HG03064 (cell line): ENCODE results near the gene HSD11B1.
"Not testable (repeated sequence)": the region's sequence is repeated elsewhere in the genome, so short reads cannot be mapped to it uniquely, and the experiment has no call there.

ENCODE experiments used
- ATAC-seq: cut with Tn5 transposase; IDR thresholded peaks from one replicate; pipeline ENCODE4 v1.9.1; 2021; ENCODE audit warnings: low read depth; ENCODE audit not compliant: unreplicated experiment

Gene HSD11B1

GRCh38 chr1:209689477-209689876, 15.2 kb upstream of the HSD11B1 start:
- ATAC-seq, result no peak

GRCh38 chr1:209691237-209691636, 13.4 kb upstream of the HSD11B1 start:
- no peak for ATAC-seq

GRCh38 chr1:209692296-209692695, 12.3 kb upstream of the HSD11B1 start:
- ATAC-seq, result no peak

- no peak for ATAC-seq
These were observed 11.7 kb upstream of the HSD11B1 start for GRCh38 chr1:209692745-209693504.

- ATAC-seq, result no peak
These were observed 8.0 kb upstream of the HSD11B1 start for GRCh38 chr1:209696673-209697072.

- no peak for ATAC-seq
These were observed 7.5 kb upstream of the HSD11B1 start for GRCh38 chr1:209697126-209697525.

- ATAC-seq, result not testable (repeated sequence)
These were observed 4.0 kb upstream of the HSD11B1 start for GRCh38 chr1:209700686-209701085.

GRCh38 chr1:209702832-209703231, 1.8 kb upstream of the HSD11B1 start:
- ATAC-seq, result no peak

- no peak for ATAC-seq
These were observed 677 bp upstream of the HSD11B1 start for GRCh38 chr1:209703834-209704504.

- ATAC-seq, result no peak
These were observed 470 bp downstream of the HSD11B1 start for GRCh38 chr1:209705033-209705598.

- ATAC-seq, result no peak
These were observed 2.0 kb downstream of the HSD11B1 start for GRCh38 chr1:209706622-209707021.

- no peak for ATAC-seq
These were observed 2.7 kb downstream of the HSD11B1 start for GRCh38 chr1:209707308-209707707.

- no peak for ATAC-seq
These were observed 3.7 kb downstream of the HSD11B1 start for GRCh38 chr1:209708297-209708696.

- ATAC-seq, result no peak
These were observed 5.4 kb downstream of the HSD11B1 start for GRCh38 chr1:209710093-209710492.

- ATAC-seq, result no peak
These were observed 6.2 kb downstream of the HSD11B1 start for GRCh38 chr1:209710847-209711246.

GRCh38 chr1:209714338-209714737, 9.7 kb downstream of the HSD11B1 start:
- ATAC-seq, result no peak

- no peak for ATAC-seq
These were observed 10.7 kb downstream of the HSD11B1 start for GRCh38 chr1:209715314-209715713.

GRCh38 chr1:209717818-209718217, 13.2 kb downstream of the HSD11B1 start:
- no peak for ATAC-seq

GRCh38 chr1:209720326-209720725, 15.7 kb downstream of the HSD11B1 start:
- no peak for ATAC-seq

GRCh38 chr1:209720826-209721225, 16.2 kb downstream of the HSD11B1 start:
- ATAC-seq, result no peak

- ATAC-seq, result no peak
These were observed 16.7 kb downstream of the HSD11B1 start for GRCh38 chr1:209721323-209721722.

- no peak for ATAC-seq
These were observed 18.6 kb downstream of the HSD11B1 start for GRCh38 chr1:209723265-209723664.
